ENCODE measurements around the gene LINGO1.
A peak's percentile ranks its signal among the peaks of the same experiment; 100 is the strongest.

LINGO1 gene

GRCh38 chr15:77597804-77598453, 34.8 kb downstream of the LINGO1 start:
- DNase-seq (ENCODE audit: low spot score), result no peak

- DNase-seq (ENCODE audit: low spot score), result no peak
Measured at GRCh38 chr15:77596821-77597803, 35.6 kb downstream of the LINGO1 start.

DNA sequence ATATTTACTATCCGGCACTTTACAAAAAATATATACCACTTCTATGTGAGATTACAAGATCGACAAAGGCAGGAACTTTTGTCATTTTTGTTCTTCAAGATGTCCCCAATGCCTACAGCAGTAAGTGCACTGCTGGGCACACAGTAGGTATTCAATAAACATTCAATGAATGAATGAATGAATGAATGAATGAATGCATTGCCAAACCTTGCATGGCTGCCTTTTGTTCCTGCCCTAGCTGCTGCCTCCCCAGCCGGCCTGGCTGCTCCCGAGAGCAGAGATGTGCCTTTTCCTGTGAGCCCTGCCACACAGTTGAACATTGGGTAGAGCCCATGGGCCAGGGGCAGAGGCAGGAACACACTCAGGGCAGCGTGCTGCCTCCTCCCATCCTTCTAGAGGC, 37.5 kb downstream of the LINGO1 start:
- no peak for DNase-seq (ENCODE audit: low spot score)

DNA sequence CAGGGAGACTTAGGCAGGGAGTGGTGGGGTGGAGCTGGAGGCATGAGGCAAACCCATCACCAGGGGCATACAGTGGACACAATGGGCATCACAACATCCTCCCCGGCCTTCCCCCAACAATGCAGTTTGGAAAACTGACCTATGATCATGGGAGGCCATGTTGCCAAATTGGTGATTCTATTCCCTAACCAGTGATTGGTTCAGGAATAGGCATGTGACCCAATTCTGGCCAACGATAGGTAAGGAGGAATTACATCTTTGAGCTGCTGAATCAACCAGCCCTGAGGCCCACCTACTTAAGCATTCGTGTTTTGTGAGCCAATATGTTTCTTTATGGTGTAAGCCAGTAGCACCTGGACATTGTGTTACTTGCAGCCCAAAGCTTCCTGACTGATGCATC, 40.0 kb downstream of the LINGO1 start:
- DNase-seq (ENCODE audit: low spot score), result no peak

DNA sequence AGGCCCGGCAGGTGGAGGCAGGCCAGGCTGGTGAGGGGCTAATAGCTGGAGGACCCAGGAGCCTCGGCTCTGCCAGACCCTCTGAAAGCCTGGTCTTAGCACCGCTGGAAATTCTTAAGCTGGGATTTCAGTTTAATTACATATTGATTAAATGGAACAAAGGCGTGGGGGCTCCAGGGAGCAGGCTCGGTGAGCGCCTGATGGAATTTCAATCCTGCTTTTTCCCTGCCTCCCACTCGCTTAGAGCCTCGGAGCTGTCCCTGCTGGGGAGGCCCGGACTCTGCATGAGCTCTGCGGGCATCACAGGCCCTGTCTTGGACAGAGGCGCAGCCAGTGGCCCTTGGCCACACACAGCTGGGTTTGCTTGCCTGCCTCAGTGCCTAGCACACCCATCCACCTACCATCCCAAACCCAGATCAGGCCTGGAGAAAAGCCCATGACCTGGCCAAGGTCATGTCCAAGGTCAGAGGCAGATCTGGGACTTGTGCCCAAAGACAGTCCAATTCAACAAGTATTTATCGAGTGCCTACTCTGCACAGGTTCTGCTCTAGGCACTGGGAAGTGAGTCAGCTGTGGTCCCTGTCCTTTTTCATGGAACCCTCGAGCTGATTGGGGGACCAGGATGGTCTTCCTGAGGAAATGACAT, 40.6 kb downstream of the LINGO1 start:
- DNase-seq (ENCODE audit: low spot score), result peak; percentile 66

DNA sequence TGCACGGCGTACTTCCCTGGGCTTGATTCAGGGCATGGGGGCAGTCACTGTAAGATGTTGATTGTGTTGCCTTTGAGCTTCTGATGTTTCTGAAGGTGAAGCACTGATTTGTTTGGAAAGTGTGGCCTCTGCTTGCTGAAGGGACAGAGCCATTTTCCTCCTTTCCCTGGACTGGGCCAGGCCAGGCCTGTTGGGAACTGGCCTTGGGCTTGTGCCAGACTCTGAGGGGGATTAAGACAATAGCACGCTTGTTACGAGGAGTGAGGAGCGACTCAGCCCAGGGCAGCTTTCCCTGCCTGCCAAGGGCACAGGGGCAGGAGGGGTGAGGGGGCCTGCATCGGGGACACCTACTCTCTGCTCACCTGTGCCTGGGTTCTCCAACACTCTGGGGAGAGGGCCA, 42.9 kb downstream of the LINGO1 start:
- peak; percentile 59 for DNase-seq (ENCODE audit: low spot score)

- DNase-seq (ENCODE audit: low spot score), result no peak
Measured at GRCh38 chr15:77588126-77588525, 44.6 kb downstream of the LINGO1 start.

DNA sequence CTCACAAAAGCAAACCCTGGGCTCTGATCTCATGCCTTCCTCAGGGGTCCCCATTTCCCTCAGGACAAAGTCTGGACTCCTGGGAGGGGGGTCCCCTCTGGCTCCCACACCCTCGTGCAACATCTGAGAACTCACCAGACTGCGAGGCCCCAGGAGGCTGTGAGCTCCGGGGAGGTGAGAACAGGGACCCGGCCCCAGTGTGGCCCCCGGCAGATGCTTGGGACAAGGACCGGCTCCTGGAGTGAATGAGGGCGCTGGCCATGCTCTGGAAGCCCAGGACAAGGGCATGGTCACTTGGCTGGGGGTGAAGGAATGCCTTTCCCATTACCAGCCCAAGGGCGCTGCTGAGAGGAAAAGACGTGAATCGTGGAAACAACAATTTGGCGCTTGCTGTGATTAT, 48.0 kb downstream of the LINGO1 start:
- no peak for DNase-seq (ENCODE audit: low spot score)

DNA sequence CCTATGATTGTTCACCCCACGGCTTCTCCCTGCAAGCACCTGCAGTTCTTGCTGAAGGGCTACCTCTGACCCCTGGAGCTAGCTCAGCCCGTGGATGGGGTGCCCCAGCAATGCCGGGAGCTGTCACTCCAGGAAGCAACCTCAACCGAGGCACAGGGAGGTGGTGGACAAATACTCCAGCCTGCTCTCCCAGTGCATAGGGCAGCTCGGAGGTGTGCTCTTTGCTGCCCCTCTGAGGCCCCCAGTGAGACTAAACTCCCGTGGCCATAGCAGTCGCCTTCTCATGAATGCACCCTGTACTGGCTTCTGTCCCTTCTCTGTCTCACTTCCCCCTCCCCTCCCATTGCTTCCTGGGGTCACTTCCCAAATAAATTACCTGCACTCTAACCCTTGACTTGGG, 48.5 kb downstream of the LINGO1 start:
- DNase-seq (ENCODE audit: low spot score), result no peak

GRCh38 chr15:77582763-77583162, 49.9 kb downstream of the LINGO1 start:
- no peak for DNase-seq (ENCODE audit: low spot score)

DNA sequence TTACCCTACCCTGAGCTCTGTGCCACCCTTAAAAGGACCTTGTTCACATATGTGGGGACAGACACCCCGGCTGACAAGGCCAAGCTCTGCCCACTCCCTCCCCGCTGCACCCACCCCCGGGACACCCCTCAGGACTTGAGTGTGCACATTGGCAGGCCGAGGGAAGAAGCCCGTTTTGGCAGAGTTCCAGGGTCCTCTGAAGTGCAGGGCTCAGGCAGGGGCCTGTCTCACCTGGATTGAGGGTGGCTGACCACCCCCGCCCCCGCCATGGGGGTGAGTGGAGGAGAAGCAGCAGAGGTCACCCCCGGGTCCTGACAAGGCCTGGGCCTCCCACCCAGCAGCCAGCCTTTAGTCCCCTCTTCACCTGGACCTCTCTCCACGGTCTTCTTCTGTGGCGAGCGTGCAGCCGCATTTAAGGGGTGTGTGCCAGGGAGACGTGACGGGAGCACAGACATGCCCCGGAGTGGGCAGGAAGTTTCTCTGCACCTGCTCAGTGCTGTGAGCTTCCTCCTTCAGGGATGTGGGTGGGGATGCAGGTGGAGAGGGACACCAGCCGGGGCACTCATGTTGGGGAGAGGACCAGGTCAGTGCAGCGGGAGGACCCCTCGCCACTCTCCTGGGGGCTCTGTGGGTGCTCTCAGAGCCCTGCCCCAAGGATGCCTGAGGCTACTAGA, 50.7 kb downstream of the LINGO1 start:
- DNase-seq (ENCODE audit: low spot score), result no peak

GRCh38 chr15:77580996-77581682, 51.6 kb downstream of the LINGO1 start:
- DNase-seq (ENCODE audit: low spot score), result no peak

GRCh38 chr15:77579498-77580188, 53.1 kb downstream of the LINGO1 start:
- DNase-seq (ENCODE audit: low spot score), result no peak

DNA sequence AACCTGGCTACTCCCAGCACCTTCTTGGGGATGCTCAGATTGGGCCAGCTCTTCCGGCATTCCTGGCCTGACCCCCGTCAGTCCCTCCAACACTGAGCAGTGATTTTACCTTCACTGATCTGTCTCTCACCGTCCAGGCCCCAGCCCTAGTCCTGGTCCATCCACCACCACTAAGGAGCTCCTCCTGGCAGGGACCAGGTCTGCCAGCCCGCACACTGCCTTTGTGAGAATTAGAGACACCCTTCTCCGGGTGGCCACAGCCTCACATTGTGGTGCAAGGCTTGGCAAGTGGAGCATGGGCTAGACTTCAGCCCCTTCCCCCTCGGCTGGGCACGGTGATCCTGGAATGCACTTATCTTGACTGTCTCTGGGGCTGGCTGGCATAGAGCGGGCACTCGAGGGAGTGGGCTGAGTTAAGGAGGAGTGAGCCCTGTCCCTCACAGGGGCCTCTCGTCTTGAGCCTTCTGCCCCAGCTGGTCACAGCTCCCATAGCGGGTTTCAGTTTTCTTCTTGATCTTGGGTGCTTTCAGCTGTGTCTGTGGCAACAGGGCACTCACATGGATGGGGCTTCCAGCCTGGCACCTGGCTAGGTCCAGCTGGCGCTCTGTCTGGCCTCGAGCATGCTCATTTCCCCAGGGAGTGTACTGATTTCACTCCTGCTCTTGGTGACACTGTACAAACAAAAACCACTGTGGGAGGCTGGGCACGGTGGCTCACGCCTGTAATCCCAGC, 53.9 kb downstream of the LINGO1 start:
- DNase-seq (ENCODE audit: low spot score), result no peak

- DNase-seq (ENCODE audit: low spot score), result peak; percentile 68
Measured at GRCh38 chr15:77577366-77577950, 55.3 kb downstream of the LINGO1 start.

DNA sequence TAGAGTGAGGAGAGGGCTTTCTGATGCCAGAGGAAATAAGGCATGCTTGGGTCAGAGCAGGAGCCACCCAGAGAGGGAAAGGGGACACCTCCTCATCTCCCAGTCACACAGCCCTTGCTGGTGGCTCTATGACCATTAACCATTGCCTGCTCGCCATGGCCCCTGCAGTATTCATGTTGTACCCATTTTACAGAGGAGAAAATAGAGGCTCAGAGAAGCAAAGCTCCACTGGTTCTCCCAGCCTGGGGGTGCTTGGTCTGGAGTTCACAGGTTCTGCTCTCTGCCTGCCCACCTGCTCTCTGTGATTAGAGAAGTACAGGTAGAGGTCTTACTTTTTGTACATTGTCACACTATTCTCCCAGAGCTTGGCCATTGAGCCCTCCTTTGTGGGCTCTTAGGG, 56.2 kb downstream of the LINGO1 start:
- DNase-seq (ENCODE audit: low spot score), result no peak

DNA sequence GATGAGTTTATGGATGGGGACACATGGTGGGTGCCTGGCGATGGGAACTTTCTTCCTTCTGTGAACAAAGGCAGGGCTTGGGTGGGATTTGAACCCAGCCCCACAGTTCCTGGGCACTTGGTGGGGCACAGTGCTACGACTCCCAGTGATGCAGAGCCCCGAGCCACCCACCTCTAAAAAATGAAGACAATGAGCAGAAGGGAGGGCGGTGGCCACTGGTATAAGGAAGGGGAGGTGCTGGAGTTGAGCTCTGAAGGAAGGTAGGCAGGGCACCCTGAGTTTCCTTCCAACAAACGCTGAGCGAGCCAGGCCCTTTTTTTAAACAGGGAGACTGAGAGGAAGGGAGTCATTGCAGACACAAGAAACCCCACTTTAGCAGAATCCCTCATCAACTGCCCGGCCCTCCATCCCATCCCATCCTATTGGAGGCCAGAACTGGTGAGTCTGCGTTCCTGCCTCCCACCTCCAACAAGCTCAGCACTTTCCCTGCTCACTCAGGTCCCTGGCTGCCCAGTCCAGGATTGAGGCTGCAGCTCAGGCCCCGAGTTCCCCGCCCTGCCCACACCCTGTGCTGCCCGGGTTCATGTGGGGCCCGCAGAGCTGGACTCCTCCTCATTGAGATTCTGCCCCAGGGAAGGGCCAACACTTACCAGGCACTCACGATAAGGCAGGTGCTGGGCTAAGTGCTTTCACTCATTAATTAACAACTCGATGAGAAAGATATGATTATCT, 57.3 kb downstream of the LINGO1 start:
- no peak for DNase-seq (ENCODE audit: low spot score)

DNA sequence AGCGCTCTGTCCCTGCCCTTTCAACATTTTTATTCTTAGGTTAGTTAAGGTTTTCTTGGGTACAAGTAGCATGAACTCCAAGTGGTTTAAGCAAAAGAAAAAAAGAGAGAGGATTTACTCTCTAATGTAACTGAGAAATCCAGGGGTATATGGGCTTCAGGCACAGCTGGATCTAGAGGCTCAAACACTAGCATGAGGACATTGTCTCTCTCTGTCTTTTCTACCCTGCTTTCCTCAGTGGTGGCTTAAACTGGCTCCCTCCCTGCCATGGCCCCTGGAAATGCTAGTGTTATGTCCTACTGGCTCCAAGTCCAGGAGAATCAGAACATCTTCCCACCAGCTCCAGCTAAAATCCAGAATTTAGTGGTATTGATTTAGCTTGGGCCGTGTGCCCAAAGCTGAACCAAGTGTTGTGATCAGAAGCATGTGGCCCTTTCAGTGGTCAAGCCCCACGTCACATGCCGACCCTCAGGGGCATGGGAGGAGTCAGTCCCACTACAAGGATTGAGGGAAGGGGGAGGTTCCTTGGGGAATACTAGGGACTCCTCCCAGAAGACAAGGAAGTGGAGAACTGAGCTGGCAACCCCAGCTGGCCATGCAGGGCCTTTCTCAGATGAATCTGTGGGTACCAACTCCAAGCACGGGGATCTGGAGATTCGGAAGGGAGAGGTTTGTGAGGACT, 58.0 kb downstream of the LINGO1 start:
- no peak for DNase-seq (ENCODE audit: low spot score)

GRCh38 chr15:77573802-77574201, 58.9 kb downstream of the LINGO1 start:
- DNase-seq (ENCODE audit: low spot score), result no peak

All from D341Med (cell line).